HG03108 (cell line): ENCODE results near the gene NOX4.

Experiments
- ATAC-seq: cut with Tn5 transposase; IDR thresholded peaks from one replicate; pipeline ENCODE4 v1.9.1; 2021; ENCODE audit warnings: moderate library complexity; ENCODE audit not compliant: unreplicated experiment

NOX4 gene

GRCh38 chr11:89490981-89491690 is at the start of gene NOX4:
Gene NOX4 (minus strand): TSS chr11:89491375. CDS start chr11:89491246, 129 bp downstream.
- ATAC-seq: no peak

GRCh38 chr11:89540826-89541225 is 49.7 kb upstream of the NOX4 start:
- no peak for ATAC-seq

- no peak for ATAC-seq
Measured at GRCh38 chr11:89537936-89538335, 46.8 kb upstream of the NOX4 start.

DNA sequence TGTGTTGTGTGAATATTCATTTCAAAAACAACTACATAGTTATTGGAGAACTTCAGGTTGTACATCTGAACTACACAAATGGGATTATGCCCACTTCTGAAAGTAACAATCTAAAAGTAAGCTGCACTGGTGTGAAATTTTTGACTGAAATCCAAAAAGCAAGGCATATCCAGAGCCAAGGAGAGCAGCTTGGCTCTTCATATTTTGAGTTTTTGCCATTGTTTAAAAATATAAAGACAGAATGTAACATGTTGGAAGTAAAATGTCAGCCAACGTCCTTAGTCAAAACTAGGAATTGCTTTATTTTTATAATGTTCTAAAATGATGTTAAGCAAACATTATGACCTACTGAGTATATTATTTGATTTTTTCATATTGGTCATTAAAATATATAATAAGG is 45.8 kb upstream of the NOX4 start:
- no peak for ATAC-seq

DNA sequence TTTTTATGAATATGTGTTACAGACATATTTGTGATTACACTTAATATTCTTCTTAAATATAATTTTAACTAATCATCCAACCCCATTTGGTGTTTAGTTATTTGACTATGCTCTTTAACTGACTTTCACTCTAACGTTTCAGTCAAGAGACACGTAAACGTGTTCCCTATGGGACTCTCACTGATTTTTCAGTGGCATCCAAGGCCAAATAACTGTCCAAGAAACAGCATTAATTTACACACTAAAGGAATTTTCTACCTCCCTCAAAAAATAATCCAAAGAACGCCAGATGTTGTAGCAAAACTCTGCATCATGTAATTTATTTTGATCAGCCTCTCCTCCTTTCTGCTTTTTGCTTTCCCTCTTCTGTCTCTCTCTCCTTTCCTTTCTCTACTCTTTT is 44.0 kb upstream of the NOX4 start:
- ATAC-seq: no peak

- ATAC-seq: no peak
Measured at GRCh38 chr11:89529626-89530380, 38.6 kb upstream of the NOX4 start.

DNA sequence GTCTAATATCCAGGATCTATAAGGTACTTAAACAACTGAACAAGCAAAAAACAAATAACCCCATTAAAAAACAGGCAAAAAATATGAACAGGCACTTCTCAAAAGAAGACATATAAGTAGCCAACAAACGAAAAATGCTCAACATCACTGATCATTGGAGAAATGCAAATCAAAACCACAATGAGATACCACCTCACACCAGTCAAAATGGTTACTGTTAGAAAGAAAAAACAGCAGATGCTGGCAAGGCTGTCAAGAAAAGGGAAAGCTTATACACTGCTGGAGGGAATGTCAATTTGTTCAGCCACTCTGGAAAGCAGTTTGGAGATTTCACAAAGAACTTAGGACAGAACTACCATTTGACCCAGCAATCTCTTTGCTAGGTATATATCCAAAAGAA is 30.6 kb upstream of the NOX4 start:
- no peak for ATAC-seq

DNA sequence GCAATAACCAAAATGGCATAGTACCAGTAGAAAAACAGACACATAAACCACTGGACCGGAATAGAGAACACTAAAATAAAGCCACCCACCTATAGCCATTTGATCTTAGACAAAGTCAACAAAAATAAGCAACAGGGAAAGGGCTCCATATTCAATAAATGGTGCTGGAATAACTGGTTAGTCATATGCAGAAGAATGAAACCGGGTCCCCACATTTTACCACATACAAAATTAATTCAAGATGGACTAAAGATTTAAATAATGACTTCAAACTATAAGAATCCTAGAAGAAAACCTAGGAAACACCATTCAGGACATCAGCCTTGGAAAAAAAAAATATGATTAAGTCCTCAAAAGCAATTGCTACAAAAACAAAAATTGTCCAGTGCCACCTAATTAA is 30.1 kb upstream of the NOX4 start:
- ATAC-seq: no peak

GRCh38 chr11:89516496-89516895 is 25.3 kb upstream of the NOX4 start:
- ATAC-seq: no peak

- no peak for ATAC-seq
Measured at GRCh38 chr11:89508544-89508943, 17.4 kb upstream of the NOX4 start.

GRCh38 chr11:89504270-89504669 is 13.1 kb upstream of the NOX4 start:
- no peak for ATAC-seq

DNA sequence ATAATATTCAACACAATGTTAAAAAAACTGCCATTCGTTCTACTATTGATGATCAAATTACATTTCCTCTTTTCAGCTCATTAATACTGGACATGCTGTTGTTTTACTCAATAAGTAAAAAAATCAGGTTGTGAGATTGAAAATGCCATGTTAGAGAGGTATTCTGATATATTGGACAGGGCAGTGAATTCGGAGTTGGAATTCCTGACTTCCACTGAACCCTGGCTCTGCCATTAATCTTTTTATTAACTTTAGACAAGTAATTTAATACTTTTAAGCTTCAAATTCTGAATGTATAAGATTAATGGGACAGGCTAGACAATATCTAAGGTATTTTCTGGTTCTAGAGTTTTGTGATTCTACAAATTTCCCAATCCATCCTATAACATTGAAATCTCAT is 12.2 kb upstream of the NOX4 start:
- no peak for ATAC-seq

DNA sequence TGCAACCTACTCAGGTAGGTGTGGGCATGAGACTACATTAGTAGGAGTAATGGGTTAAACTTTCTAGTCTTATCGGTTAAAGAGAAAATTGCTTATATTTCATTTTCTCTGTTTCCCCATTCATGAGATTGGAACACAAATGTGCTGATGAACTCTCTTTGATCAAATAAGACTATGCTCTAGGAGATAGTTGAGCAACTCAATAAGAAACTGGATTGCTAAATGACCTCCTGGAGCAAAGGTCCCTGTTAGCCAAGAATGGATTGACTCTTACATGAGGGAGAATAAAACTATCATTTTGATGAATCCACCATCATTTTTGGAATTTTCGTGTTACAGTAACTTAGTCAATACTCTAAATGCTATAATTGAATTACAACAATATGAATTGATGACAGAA is 11.1 kb upstream of the NOX4 start:
- ATAC-seq: no peak

DNA sequence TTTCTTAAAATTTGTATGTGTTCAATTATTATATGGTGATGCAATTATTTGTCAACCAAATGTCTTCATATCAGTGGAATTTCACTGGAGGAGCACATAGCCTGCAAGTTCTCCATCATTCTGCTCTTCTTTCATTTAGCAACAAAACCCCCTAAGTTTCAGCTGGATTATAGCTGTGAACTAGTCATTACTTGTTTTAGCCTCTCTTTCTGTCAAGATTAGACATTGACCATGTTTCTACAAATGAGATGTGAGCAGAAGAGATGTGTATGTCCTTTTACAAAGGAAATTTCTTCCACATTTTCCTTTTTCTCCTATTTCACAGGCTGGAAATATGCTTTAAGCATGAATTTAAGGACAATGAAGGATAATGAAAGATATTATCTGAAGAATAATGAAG is 9.2 kb upstream of the NOX4 start:
- no peak for ATAC-seq

DNA sequence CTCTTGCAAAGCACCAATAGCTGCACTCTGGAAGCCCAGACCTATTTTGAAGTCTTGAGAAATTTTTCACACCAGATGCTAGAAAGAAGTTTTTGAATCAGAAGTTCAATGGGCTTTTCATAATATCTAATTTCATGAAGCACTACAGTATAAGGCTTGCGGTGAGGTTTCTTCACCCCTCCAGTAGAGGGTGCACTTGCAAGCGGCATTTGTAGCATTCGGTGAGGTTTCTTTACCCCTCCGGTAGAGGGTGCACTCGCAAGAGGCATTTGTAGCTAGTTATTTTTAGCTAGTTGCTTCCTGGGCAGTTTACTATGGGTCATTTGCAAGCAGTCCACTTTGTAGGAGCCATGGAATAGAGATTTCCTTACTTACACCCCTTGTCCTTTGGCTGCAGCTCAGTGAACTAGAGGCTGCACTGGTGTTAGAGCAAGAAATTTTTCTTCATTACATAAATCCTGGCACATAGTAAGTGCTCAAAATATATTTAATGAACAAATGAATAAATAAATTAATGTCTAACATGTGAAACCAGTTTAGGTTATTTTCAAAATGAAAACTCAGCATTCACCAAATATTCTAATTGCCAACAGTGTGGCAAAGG is 7.8 kb upstream of the NOX4 start:
- ATAC-seq: no peak

DNA sequence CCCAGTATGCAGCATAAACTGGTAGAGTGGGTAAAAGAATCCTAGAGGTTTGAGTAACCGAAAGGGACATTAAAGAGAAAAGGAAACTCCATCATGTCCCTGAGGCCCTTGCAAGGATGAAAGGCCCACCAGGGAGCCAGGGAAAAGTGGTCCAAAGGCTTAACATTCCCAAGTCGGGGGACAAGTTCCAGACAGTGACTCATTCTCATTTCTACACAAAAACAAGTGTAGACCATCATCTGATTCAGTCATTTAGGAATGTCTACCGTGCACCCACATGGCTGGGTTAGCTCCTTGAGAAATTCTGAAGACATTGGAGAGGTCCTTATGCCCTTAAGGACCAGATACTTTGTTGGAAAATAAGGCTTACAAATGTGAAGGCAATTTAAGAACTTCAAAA is 4.8 kb upstream of the NOX4 start:
- no peak for ATAC-seq

GRCh38 chr11:89493431-89493830 is 2.3 kb upstream of the NOX4 start:
- no peak for ATAC-seq

GRCh38 chr11:89490602-89490980 is 584 bp downstream of the NOX4 start:
- ATAC-seq: no peak

GRCh38 chr11:89489930-89490329 is 1.2 kb downstream of the NOX4 start:
- no peak for ATAC-seq

DNA sequence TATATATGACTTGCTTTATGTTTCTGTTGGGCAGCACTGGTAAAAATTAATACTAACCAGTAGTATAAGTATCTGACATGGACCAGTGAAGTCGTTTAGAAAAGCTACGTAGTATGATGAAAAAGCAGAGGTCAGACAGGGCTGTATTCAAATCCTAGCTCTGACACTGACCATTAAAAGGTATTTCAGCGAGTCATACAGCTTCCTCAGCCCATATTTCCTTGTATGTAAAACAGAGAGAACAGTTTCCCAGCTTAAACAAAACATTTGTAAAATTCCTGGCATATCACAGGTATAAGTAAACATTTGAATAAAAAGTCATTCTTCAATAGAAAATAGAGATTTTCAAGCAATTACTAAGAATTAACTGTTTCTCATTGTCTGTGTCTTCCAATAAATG is 4.2 kb downstream of the NOX4 start:
- no peak for ATAC-seq

DNA sequence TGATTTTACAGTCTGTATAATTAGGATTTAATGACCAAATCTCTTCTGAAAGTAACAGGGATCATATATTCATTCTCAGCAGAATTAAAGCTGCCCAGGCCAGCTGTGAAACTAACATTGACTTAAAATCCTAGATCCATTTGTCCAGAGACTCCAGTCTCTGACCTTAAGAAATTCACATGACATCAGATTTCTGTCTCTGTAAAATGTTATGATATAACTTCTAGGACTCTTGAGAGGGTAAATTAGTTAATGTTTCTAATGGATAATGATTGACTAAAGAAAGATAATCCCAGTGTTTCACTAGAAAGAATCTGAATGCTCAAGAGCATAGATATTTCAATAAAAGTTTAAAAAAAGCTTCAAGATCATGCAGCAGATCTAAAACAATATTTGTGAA is 6.3 kb downstream of the NOX4 start:
- no peak for ATAC-seq

GRCh38 chr11:89477175-89477574 is 14.0 kb downstream of the NOX4 start:
- ATAC-seq: no peak
